NCI-H1105 (cell line): ENCODE measurements around the gene RAB30.

Experiments used
- DNase-seq: peaks from one replicate; lab custom pipeline; 2025; lab: John Stamatoyannopoulos, UW

RAB30 gene

DNA sequence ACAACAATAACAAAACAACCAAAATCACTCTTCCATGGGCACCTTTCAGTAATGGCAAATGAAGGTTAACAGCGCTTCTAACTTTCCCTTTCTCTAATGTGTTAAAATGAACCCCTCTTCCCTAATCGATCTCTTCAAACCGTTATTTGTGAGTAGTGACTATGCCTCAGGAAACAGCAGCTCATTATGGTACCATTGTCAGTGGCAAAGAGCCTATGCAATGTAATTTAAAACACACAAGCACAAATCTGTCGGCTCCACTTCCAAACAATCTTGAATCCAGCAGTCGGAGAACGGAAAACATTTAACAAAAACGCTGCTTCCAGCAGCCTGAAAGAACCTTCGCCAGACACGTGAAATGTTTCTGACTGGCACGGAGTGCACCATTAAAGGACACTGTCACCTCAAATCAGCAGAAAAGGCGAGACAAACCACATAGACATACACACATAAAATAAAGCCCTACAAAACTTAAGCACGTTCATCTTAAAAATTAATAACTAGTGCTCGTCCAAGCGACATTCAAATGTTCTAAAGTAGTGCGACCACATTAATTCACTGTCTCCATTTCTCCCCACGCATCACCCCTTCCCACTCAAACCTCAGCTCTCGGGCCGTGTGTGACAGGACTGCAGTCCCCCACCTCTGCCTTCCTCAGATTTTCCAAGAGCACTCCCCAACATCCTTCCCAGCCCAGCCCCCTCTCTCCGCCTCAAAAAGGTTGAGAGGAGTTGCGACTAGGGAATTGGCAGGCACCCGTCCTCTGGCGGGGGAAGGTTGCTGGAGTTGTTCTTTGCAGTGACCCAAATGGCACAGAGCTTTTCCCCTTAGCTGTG, 748 bp downstream of the RAB30 start:
- no peak for DNase-seq

- DNase-seq = no peak
These were observed 1.5 kb downstream of the RAB30 start for GRCh38 chr11:83070044-83070701.

- no peak for DNase-seq
These were observed 2.2 kb downstream of the RAB30 start for GRCh38 chr11:83069441-83070043.

DNA sequence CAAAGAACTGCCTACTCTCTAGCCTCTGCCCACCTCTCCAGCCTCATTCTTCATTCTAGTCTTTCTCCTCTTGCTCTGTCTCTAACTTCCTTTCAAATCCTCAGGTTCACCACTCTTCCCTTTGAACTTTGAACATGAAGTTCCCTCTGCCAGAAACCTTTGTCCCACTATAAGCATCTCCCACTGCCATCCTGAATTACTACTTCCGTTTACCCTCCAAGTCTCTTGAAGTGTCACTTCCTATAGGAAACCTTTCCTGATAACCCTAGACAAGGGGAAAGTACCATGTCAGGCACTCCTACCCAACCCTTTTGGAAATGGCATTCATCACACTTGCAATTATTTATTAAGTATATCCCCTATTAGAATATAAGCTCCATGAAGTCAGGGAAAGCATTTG, 3.1 kb downstream of the RAB30 start:
- no peak for DNase-seq

GRCh38 chr11:83064011-83064410, 7.7 kb downstream of the RAB30 start:
- no peak for DNase-seq

DNA sequence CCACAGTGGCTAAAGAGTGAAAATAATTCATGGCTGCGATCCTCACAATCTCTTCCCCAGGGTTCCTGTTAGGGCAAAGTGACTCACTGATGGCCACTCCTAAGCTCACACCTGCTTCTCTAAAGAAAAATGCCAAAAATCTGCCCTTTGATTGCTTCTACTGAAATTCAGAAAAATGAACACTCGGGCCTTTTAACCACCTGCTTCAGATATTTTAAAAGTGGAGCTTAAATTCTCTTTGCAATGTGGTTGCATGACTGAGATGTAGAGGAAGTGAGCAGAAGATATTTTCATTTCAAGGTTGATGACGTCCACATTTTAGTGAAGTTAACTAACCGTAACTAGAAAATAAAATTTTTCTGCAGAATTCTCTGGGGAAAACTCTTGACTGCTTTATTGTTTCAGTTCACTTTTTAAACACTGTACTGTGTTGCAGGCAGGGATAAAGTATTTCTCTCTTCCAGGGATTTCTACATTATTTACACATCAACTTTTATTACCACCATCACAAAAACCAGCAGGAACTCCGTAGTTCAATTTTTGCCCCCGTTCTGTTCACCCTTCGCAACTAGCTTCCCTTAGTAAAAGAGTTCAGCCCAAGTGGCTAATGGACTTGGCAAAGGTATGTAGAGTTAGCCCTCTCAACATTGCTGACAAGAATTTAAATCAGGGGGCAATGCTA, 8.5 kb downstream of the RAB30 start:
- no peak for DNase-seq

- no peak for DNase-seq
These were observed 9.8 kb downstream of the RAB30 start for GRCh38 chr11:83061883-83062282.

DNA sequence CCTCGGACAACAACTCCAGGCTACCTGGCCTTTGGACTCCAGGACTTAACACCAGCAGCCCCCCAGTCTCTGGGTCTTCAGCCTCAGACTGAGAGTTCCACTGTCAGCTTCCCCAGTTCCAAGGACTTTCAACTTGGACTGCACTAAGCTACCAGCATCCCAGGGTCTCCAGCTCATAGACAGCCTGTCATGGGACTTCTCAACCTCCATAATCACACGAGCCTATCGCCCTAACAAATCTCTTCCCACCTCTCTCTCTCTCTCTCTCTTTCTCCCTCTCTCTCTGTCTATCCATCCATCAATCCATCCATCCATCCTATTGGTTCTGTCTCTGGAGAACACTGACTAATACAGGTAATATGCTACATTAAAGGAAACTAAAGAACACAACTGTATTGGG, 10.7 kb downstream of the RAB30 start:
- DNase-seq = no peak

- DNase-seq = no peak
These were observed 14.0 kb downstream of the RAB30 start for GRCh38 chr11:83057721-83058120.

GRCh38 chr11:83056611-83057010, 15.1 kb downstream of the RAB30 start:
- no peak for DNase-seq

- DNase-seq = no peak
These were observed 15.5 kb downstream of the RAB30 start for GRCh38 chr11:83056204-83056603.

DNA sequence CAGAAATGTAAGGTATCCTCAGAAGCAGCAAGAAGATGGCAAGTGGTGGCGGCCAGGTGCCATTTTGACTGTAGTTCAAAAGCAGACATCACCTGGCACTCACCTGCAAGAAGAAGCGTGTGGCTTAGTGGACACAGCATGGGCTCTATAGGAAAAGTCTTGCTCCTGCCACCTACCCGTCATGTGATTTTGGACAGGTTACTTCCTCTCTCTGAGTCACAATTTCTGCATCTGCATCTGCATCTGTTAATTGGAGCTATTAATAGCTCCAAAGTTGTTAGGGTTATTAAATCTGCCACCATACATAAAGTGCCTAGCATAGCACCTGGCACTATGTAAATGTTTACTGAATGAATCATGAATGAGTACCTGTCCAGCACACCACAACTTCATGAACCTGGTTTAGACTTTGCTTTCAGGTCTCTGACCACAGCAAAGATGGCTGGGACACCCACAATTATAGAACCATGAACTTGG, 16.8 kb downstream of the RAB30 start:
- peak; percentile 71 for DNase-seq

DNA sequence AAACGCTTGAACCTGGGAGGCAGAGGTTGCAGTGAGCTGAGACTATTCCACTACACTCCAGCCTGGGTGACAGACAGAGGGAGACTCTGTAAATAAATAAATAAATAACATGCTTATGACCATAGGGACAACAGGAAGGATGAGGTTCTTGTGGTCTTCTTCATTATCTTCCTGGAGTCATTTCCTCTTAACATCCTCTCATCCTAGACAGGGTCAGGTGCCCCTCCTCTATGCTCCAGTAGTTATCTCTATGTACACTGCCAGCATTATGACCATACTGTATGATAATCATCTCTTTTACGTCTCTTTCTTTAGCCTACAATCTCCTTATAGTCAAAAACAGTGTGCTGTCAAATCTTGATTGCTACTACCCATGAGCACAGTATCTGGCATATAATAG, 17.7 kb downstream of the RAB30 start:
- no peak for DNase-seq

- no peak for DNase-seq
These were observed 19.7 kb downstream of the RAB30 start for GRCh38 chr11:83051760-83052671.

GRCh38 chr11:83047515-83048225, 24.0 kb downstream of the RAB30 start:
- DNase-seq = no peak

- no peak for DNase-seq
These were observed 25.0 kb downstream of the RAB30 start for GRCh38 chr11:83046621-83047172.

DNA sequence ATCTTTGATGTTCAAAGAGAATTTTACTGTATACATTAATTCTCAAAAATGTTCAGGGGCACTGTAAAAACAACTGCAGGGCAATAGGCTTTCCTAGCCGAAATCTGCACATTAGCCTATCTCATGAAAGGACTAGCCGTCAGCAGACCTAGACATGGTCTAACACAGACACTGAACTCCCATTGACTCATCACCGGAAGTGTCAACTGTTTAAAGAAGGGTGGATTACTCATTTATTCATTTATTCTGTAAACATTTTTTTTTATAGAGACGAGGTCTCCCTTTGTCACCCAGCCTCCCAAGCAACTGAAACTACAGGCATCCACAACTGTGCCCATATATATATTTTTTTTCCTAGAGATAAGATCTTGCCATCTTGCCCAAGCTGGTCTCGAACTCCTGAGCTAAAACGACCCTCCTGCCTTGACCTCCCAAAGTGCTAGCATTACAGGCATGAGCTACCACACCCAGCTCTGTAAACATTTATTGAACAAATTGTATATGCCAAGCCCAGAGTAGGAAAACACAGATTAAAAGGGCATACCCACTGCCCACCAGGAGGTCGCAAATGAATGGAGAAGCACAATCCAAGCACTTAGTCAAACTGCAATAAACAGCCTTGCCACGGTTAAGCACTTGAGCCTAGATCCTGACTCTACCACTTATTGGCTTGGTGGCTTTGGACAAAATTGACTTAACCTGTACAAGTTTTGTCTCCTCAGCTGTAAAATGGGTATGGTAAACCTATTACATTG, 26.6 kb downstream of the RAB30 start:
- no peak for DNase-seq

DNA sequence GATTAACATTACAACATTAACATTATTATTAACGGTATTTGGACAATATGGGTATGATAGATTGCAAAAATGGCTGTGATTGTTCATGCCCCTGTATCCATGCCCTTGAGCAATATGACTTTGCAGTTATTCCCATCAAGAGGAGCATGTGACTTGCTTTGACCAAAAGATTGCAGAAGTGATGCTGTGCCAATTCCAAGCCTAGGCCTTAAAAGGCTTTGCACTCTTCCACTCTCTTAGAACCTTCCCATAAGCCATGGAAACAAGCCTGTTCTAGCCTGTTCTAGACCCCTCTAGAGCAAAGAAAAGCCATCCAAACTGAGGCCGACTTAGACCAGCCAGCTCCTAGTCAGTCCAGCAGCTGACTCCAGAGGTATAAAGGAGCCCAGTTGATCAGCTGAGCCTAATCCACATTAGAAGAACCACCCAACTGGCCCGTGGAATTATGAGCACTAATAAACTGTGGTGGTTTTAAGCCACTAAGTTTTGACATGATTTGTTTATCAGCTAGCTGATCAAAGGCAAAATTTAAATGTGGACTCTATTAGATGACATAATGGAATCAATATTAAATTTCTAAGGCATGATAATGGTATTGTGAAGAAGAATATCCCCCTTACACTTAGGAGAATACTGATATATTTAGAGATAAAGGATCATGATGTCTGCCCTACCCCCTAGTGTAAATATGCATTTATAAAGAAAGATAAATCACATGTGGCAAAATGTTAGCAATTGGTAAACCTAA, 28.6 kb downstream of the RAB30 start:
- DNase-seq = no peak

DNA sequence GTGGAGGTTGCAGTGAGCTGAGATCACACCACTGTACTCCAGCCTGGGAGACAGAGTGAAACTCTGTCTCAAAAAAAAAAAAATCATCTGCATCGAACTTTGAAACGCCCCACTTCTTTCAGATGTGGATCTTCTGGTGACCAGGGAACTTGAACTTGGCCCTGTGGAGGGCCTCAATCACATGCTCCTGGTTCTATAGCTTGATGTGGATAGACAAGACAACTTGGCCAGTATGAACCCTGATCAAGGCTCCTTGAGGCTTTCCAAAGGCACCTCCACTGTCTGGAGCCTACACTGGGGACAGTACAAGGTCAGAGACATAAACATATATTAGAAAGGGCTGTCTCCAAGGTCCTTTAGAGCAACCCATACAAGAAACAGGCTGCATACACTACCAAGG, 30.6 kb downstream of the RAB30 start:
- DNase-seq = no peak
